ENCODE measurements around the gene SPPL2C. TPM values are rescaled to one million over a fixed set of nuclear protein-coding genes. Genes with fewer than 3 reads are reported as not detected.

The SPPL2C gene
- total RNA-seq, 2 experiments from 2014 or later: not detected

GRCh38 chr17:45876539-45876938 lies 31.9 kb downstream of the SPPL2C start:
- Histone ChIP-seq H2AFZ (ENCODE audit: low read length) (no peak overlapping the region), H3K4me1 (ENCODE audit: insufficient read depth, low read length, poor library complexity, severe bottlenecking) (no peaks in the 10 kb centered on the region), H3K9me3 (ENCODE audit: low read length) (no peaks in the 10 kb centered on the region), H3K36me3 (ENCODE audit: insufficient read depth, low read length) (no peaks in the 10 kb centered on the region), H3K79me2 (ENCODE audit: insufficient read depth, low read depth, low read length) (no peaks in the 10 kb centered on the region), H3K9me2 (ENCODE audit: insufficient read depth, low read length) (no peaks in the 10 kb centered on the region), H3K4me2 (ENCODE audit: low read length) (no peak overlapping the region), H4K20me1 (ENCODE audit: insufficient read depth, low read length) (no peaks in the 10 kb centered on the region), H3K4me3 (ENCODE audit: low read depth, low read length, poor library complexity, severe bottlenecking) (no peak overlapping the region), H3K27ac (ENCODE audit: low read depth, low read length, poor library complexity, severe bottlenecking) (no peak overlapping the region)
- ChIA-PET POLR2A (interaction anchor here (0.6 kb wide), 1 partner anchor 38 kb away, joined by 6 read pairs; no protein-coding TSS in a partner anchor), CTCF (ENCODE audit: unreplicated experiment) (no interaction called here)
- BruUV-seq (replicated peaks): no TSS peak
- DNase-seq (ENCODE audit: low spot score): no peak
- intact Hi-C loops (cut with micrococcal nuclease; ENCODE audit: unreplicated experiment): no loop called here
- no peak for TF ChIP-seq EZH2phosphoT487 (IDR thresholded peaks at IDR 0.05; ENCODE audit: borderline replicate concordance, low read depth, low read length)
- no peak for TF ChIP-seq CTCF (conservative IDR thresholded peaks at IDR 0.05; ENCODE audit: low read length)

DNA sequence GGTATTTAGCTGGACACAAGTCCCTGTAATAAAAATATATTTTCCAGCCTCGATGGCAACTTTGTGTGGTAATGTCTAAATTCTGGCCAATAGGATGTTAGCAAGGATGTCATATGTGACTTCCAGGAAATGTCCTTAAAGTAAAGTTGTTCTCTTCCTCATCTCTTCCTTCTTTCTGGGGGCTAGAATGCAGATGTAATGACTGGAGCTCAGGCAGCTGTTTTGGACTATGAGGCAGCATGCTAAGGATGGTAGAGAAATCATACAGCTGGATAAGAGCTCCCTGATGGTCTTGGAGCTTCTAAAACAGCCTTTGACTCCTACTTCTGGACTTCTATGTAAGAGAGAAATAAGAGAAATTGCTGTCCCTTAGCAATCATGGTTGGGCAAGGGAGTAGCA lies 32.8 kb downstream of the SPPL2C start:
- Histone ChIP-seq H3K27ac (ENCODE audit: low read depth, low read length, poor library complexity, severe bottlenecking) (no peak overlapping the region), H3K9me2 (ENCODE audit: insufficient read depth, low read length) (no peaks in the 10 kb centered on the region), H3K4me2 (ENCODE audit: low read length) (no peak overlapping the region), H3K36me3 (ENCODE audit: insufficient read depth, low read length) (no peaks in the 10 kb centered on the region), H2AFZ (ENCODE audit: low read length) (no peak overlapping the region), H3K9me3 (ENCODE audit: low read length) (no peaks in the 10 kb centered on the region), H4K20me1 (ENCODE audit: insufficient read depth, low read length) (no peaks in the 10 kb centered on the region), H3K4me3 (ENCODE audit: low read depth, low read length, poor library complexity, severe bottlenecking) (no peak overlapping the region), H3K79me2 (ENCODE audit: insufficient read depth, low read depth, low read length) (no peaks in the 10 kb centered on the region), H3K4me1 (ENCODE audit: insufficient read depth, low read length, poor library complexity, severe bottlenecking) (no peaks in the 10 kb centered on the region)
- no peak for DNase-seq (ENCODE audit: low spot score)
- TF ChIP-seq CTCF (conservative IDR thresholded peaks at IDR 0.05; ENCODE audit: low read length) (no peak), EZH2phosphoT487 (IDR thresholded peaks at IDR 0.05; ENCODE audit: borderline replicate concordance, low read depth, low read length) (no peak)
- CTCF ChIA-PET (ENCODE audit: unreplicated experiment): no interaction called here
- POLR2A ChIA-PET: no interaction called here
- no TSS peak for BruUV-seq (replicated peaks)
- intact Hi-C loops (cut with micrococcal nuclease; ENCODE audit: unreplicated experiment): no loop called here

GRCh38 chr17:45883063-45883462 lies 38.4 kb downstream of the SPPL2C start:
- H2AFZ ChIP-seq (ENCODE audit: low read length): no peak overlapping the region
- CTCF ChIA-PET (ENCODE audit: unreplicated experiment): interaction anchor here (0.6 kb wide), 1 partner anchor 204 kb away, joined by 3 read pairs; no protein-coding TSS in a partner anchor
- H3K9me3 ChIP-seq (ENCODE audit: low read length): no peaks in the 10 kb centered on the region
- no peaks in the 10 kb centered on the region for H3K36me3 ChIP-seq (ENCODE audit: insufficient read depth, low read length)
- BruUV-seq (replicated peaks): no TSS peak
- DNase-seq (ENCODE audit: low spot score): no peak
- intact Hi-C loops (cut with micrococcal nuclease; ENCODE audit: unreplicated experiment): no loop called here
- no peak overlapping the region for H3K27ac ChIP-seq (ENCODE audit: low read depth, low read length, poor library complexity, severe bottlenecking)
- TF ChIP-seq CTCF (conservative IDR thresholded peaks at IDR 0.05; ENCODE audit: low read length) (no peak), EZH2phosphoT487 (IDR thresholded peaks at IDR 0.05; ENCODE audit: borderline replicate concordance, low read depth, low read length) (no peak)
- H3K4me1 ChIP-seq (ENCODE audit: insufficient read depth, low read length, poor library complexity, severe bottlenecking): no peaks in the 10 kb centered on the region
- H3K9me2 ChIP-seq (ENCODE audit: insufficient read depth, low read length): no peaks in the 10 kb centered on the region
- no peak overlapping the region for H3K4me3 ChIP-seq (ENCODE audit: low read depth, low read length, poor library complexity, severe bottlenecking)
- no peak overlapping the region for H3K4me2 ChIP-seq (ENCODE audit: low read length)
- H4K20me1 ChIP-seq (ENCODE audit: insufficient read depth, low read length): no peaks in the 10 kb centered on the region
- no peaks in the 10 kb centered on the region for H3K79me2 ChIP-seq (ENCODE audit: insufficient read depth, low read depth, low read length)
- POLR2A ChIA-PET: no interaction called here
